NCI-H2107 (cell line): ENCODE data around the gene SH3RF2.
"Not testable (repeated sequence)": the region's sequence is repeated elsewhere in the genome, so short reads cannot be mapped to it uniquely, and the experiment has no call there.

Experiments
- DNase-seq: peaks from one replicate; lab custom pipeline; 2025; lab: John Stamatoyannopoulos, UW

The SH3RF2 gene

DNA sequence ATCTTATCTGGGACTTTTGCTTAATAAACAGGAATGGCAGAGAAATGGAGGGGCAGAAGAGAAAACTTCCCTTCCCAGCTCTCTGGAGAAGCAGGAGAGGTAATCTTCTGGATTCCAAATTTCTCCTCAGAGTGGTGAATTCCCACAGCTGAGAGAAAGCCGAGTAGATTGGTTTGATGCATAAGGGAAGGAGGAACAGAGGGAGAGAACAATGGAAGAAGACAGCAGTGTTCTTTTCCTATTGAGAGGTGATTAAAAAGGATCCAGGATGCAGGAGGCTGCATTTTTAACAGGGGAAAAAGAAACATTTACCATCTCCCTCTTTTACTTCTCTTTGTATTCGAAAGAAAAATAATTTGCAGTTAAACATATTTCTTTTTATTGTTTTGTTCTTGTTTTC lies 13.1 kb downstream of the SH3RF2 start:
- DNase-seq: no peak

GRCh38 chr5:145951071-145951470 lies 14.7 kb downstream of the SH3RF2 start:
- no peak for DNase-seq

DNA sequence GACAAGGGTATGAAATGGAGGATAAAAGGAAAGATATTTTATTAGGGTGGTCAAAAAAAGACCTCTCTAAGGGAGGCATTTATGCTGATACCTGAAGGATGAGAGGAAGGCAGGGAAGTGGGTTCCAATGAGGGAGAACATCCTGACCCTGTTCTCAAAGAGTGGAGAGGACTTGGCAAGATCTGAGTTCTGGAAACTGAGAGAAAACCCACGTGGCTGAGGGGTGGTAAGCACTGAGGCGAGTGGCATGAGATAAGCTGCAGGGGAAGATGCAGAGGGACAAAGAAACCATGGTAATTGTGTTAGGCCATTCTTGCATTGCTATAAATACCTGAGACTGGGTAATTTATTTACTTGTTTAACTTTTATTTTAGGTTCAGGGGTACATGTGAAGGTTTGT lies 16.8 kb downstream of the SH3RF2 start:
- no peak for DNase-seq

DNA sequence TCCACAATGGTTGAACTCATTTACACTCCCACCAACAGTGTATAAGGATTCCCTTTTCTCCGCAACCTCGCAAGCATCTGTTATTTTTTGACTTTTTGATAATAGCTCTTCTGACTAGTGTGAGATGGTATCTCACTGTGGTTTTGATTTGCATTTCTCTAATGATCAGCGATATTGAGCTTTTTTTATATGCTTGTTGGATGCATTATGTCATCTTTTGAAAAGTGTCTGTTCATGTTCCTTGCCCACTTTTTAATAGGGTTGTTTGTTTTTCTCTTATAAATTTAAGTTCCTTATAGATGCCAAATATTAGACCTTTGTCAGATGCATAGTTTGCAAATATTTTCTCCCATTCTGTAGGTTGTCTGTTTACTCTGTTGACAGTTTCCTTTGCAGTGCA lies 17.8 kb downstream of the SH3RF2 start:
- not testable (repeated sequence) for DNase-seq

GRCh38 chr5:145957388-145957787 lies 21.0 kb downstream of the SH3RF2 start:
- DNase-seq: no peak

DNA sequence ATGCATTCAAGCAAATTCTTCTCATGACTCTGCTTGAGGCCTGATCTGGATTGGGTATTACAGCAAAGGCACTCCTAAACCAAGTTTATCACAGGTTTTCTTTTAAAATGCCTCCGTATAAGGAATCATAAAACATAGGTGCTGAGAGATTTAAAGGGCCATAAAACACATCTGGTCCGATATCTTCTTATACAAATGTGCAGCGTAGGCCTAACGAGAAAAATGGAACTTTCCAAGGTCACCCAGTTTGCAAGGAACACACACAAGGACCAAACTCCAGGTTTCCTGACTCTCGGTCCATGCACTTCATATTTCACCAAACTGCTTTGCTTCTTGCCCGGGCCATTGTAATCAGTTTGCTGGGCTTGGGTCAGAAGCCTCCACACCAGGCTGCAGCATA lies 22.1 kb downstream of the SH3RF2 start:
- DNase-seq: no peak

GRCh38 chr5:145960166-145960565 lies 23.8 kb downstream of the SH3RF2 start:
- no peak for DNase-seq

DNA sequence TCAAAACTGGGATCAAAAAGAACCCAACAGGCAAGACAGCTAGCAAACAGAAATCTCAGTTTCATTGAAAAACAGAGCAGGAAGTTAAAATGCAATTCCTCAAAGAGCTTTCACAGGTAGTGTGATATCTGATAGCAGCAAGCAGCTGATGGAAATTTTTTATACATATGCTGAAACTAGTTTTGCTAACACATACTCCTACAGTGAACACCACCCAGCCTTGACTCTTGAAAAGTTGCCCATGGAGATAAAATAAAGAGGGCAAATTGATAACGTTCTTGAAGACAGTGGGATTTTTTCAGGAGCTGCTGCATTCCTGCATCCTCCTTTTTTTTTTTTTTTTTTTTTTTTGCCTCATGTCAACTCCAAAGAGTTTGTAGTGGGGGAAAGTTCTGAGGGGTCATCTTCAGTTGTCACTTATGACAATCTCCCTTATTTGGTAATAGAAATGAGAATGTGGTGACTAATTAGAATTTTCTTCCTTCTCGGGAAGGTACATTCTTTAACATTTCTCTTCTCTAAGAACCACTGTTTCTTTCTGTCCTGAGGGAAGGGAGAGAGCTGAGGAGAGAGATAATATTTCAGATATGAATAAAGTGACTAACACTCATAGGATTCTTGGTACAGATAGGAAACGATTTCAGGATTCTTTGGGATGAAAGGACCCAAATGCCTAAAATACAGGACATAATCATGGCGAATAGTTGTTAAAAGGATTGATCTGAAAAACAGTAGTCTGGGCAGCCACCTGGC lies 24.6 kb downstream of the SH3RF2 start:
- no peak for DNase-seq

DNA sequence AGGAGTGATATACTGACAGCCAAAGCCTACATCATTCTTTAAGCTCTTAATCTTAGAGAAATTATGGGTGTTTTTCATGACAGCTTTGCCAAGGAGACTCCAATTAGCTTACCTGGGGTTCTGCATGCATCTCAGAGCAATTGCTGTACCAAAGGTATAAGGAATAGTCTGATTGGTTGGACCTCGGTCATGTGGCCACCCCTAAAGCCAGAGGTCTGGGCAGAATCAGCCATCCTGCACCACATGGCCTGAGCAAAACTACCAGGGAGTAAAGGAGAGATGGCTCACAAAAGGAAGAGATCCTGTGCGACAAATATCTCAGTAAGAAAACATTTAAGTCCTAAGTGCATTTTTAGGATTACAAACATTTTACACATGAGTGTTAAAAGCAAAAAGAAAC lies 25.6 kb downstream of the SH3RF2 start:
- no peak for DNase-seq

- not testable (repeated sequence) for DNase-seq
Measured at GRCh38 chr5:145964008-145964407, 27.6 kb downstream of the SH3RF2 start.

DNA sequence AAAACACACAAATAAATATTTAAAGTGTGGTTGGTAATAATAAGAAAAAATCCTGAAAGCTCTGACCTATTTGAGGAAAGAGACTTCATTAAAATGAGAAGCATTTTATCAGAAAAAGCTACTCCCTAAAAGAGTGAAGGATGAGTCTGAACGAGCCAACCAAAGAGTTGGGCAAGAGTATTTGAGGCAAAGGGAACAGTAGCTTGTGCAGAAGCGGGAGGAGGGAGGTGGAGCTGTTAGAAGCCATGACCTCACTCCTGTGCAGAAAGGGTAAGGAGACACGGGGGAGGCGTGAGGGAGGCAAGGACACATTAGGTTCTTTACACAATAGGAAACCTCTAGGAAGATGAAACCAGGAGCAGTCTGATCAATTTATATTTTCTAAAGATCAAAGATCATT lies 29.4 kb downstream of the SH3RF2 start:
- no peak for DNase-seq

- DNase-seq: no peak
Measured at GRCh38 chr5:145967296-145967695, 30.9 kb downstream of the SH3RF2 start.

- no peak for DNase-seq
Measured at GRCh38 chr5:145968970-145969713, 32.8 kb downstream of the SH3RF2 start.

- DNase-seq: no peak
Measured at GRCh38 chr5:145969714-145970092, 33.3 kb downstream of the SH3RF2 start.

GRCh38 chr5:145971108-145971507 lies 34.7 kb downstream of the SH3RF2 start:
- DNase-seq: no peak

- no peak for DNase-seq
Measured at GRCh38 chr5:145971701-145972100, 35.3 kb downstream of the SH3RF2 start.

GRCh38 chr5:145975001-145975360 lies 38.6 kb downstream of the SH3RF2 start:
- DNase-seq: no peak

DNA sequence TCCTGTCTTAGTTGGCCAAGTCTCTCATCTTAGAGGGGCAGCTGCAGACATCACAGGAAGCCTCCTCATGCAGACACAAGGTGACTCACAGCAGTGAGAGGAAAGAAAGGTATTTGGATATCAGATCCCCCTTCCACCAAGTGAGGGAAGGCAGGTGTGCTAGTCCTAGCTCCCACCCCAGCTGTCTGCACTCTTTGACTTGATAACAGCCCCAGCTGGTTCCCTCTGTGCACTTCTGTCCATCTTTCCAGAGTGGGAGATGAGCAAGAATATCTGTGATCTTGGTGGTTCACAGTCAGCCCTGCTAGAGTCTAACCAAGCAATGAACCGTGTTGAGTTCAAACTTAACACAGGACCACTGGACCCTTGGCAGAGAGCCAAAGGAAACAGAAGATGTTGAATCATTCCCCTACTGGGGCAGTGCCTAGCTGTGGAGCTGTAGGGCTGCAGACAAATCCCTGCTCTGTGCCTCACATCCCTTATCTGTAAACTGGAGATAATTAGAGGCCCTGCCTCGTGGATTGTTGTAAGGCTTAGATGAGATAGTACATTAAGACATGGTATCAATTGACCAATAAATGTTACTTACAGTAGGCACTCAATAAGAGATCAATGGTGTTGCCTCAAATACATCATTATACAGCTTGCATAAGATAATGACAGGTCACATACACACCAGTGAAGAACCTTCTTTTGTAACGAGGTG lies 39.1 kb downstream of the SH3RF2 start:
- DNase-seq: no peak

DNA sequence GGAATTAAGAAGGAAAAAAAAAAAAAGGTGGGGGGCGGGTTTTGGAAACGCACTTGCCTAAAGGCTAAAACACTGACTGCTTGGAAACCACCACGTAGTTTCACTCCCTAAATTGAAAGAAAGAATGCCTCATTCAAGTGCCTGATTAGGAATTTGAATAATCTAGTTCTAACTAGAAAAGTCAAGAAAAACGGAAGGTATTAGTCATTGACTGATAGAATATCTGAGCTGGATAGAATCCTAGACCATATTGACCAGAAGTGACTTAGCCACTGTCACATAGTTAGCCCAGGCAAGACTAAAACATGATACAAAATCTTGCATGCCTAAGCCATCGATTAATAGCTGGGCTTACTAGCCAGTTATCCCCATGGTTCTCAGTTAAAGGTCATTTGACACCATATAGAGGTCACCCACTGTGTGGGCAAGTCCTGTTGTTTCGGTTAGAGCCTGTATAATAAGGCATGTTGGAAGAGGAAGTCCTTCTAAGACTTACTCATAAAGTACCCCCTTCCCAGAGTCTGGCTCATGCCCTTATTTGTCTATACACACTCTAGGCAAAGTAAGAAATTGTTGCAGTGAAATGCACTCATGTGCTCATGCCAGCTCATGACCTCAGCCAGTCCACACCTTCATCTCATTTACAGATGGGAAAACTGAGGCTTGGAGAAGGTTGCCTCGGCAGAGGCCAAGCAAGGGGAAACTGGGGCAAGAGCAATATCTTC lies 40.2 kb downstream of the SH3RF2 start:
- no peak for DNase-seq

DNA sequence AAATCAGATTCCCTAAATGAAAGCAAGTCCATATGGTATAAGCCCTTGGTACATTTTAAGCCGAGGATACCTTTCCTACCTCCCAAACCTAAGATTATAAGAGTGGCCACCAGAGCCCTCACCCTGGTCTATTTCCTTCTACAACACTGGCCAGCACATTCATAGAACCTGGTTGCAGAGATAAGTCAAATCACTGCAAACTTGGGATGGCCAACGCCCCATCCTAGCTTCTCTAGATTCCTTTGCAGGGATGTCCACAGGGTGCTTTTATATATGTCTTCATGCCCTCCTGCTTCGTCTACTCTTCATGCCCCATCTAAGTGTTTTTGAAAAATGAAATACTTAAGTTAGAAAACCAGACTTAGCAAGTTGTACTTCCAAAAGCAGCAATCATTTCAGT lies 41.8 kb downstream of the SH3RF2 start:
- DNase-seq: no peak

DNA sequence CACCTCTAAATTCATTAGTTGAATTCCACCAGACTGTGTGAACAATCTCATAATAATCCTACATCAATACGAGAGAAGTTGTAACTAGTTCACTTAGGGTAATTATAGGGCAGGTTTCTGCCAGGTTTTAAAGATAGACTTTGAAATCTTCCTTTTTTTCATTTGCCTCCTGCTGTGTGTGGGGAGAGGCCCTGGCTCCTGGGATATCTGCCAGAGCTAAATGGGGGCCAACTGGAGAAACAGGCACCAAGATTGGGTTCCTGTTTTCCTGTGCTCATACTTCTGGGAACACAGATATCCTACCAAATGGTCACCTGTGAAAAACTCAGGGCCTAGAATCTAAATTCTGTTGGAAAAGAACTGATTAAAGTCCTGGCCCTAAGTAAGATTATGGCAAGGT lies 42.3 kb downstream of the SH3RF2 start:
- no peak for DNase-seq
